ENCODE measurements around the gene FAM221B.

The FAM221B gene

GRCh38 chr9:35814841-35815543 lies 13.5 kb downstream of the FAM221B start, which contains the start of gene HINT2:
Gene HINT2 (minus strand): TSS chr9:35815042. CDS start chr9:35814979, 63 bp downstream.
- peak; percentile 100 for DNase-seq

DNA sequence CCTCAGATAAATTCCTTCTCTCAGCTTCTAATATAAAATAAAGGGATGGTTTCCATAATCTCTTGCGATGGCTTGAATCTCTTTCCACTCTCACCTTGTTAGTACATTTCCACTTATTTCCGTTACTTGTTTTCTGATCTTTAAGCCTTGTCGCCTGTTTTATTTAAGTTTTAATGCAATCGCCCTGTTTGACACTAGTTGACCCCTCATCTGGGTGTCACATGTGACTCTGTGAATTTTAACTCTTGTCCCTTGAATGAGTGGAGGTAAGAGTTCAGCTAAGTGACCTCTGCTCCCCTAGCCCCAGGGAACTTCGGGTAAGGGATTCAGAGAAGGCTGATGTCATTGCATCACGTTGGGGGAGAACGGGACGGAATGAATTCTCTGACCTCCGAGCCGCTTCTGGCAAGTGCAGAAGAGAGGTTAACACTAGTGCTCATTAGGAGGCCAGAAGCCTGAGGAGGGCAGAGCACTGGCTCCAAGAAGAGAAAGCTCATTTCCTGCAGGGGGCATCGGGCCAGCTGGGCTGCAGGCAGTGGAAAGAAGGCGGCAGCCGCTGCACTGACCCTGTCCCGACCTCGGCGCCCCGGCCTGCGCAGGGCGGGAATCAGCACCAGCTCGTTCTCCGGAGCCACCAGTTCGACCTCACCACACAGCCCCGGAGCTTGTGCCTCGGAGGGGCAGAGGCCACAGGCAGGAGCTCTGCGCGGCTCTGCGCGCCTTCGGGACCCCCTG lies 14.3 kb downstream of the FAM221B start:
- DNase-seq: no peak

GRCh38 chr9:35813434-35814105 lies 15.0 kb downstream of the FAM221B start:
- DNase-seq: no peak

DNA sequence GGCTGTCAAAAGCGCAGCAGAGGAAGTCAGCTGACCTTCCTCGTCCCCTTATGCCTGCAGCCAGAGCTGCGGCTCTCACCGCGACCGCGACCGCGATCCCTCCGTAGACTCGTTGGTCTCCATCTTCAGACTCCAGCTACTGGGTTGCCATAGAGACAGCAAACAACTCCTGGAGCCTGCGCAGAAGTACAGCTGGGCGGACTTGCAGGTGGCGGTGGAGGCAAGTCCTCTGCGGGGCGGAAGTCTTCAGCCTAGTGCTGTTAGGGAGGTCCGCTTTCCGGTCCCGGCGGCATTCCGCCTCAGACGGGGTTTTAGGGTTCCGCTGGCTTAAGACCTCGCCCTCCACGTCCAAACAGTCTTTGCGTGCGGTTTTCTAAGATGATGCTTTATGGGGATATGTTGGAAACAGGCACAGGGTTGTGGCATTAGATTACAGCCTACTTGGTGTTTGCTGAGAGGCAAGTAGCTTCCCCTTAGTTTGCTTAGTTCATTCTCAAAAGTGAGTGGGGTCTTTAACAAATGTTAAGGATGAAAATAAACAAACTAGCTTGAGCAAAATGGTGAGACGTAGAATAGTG lies 16.4 kb downstream of the FAM221B start, which contains the start of gene SPAG8:
TSS of gene SPAG8 (minus strand) at position 238 of the 578 bp plus-strand sequence. CDS start at position 123, 115 bp downstream.
- peak; percentile 92 for DNase-seq

GRCh38 chr9:35811381-35812024 lies 17.0 kb downstream of the FAM221B start:
- no peak for DNase-seq

- DNase-seq: no peak
Observed at GRCh38 chr9:35810122-35810521, 18.4 kb downstream of the FAM221B start.

- DNase-seq: no peak
Observed at GRCh38 chr9:35808433-35808832, 20.1 kb downstream of the FAM221B start.

GRCh38 chr9:35806101-35806500 lies 22.4 kb downstream of the FAM221B start:
- no peak for DNase-seq

DNA sequence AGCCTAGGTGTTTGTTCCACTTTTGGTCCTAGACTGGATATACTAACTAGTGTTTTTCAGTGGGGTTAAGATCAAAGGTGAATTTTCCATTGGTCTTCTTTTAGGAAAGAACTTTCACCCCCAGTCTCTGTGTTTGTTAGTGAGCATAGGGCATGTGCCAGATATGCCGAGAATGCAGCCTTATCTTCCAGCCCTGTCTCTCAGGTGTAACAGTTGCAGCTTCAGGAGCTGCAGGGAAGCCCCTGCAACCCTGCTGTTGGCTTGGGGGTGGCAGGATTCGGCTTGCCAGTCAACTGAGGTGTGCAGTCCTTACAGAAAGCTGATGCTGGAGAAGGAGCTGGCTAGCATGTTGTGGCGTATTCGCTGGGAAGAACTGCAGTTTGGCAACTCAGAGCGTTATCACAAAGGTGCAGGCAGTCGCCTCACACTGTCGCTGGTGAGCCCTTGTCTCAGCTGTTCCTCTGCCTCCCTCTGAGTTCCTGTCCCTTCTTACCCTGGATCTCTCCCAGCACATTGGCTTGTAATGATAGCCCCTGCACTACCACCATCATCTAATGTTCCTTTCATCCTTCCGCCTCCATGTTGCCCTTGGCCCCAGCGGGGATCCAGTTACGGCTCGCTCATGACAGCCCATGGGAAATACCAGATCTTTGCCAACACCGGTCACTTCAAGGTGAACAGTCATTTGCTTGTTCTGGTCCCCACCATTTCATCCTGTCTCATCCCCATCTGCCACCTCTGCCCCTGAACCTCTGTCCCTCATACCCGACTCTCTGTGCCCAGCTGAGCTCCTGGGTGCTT lies 27.0 kb downstream of the FAM221B start:
- no peak for DNase-seq

DNA sequence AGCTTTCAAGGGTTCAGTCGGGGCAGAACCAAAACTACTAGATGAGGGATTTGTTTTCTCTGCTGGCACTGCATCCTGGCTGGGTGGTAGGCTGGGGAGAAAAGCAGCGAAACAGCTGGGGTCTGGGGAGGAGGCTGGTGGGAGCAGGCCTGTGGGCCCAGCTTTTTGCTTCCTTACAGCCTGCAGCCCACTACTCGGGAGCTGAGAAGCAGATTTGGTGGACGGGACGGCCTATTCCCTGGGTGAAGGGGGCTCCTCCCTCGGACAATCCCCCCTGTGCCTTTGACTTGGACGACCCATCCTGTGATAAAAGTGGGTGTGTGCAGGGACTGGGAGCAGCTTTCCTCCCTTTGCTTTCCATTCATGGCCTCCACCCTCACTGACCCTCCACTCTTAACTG lies 28.0 kb downstream of the FAM221B start:
- no peak for DNase-seq

GRCh38 chr9:35798658-35799374 lies 29.7 kb downstream of the FAM221B start:
- no peak for DNase-seq

GRCh38 chr9:35797311-35798109 lies 31.0 kb downstream of the FAM221B start:
- no peak for DNase-seq

- DNase-seq: no peak
Observed at GRCh38 chr9:35795695-35796094, 32.8 kb downstream of the FAM221B start.

DNA sequence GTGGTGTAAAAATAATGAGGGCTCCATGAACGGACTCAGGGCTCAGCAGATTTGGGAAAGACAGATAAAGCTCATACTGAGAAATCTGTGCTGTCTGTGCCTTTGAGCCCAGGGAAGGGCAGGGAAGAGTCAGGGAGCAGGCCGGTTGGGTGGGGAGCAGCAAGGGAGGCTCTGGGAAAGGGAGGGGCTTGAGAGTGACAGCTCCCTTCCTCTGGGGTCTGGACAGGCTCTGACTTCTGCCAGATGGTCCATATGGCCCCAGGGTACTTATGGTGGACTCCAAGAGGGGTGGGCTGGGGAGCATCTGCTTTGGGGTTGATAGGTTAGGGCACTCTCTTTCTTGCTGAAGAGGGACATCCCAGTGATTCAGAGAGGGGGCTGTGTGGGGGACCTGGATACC lies 35.1 kb downstream of the FAM221B start:
- no peak for DNase-seq

DNA sequence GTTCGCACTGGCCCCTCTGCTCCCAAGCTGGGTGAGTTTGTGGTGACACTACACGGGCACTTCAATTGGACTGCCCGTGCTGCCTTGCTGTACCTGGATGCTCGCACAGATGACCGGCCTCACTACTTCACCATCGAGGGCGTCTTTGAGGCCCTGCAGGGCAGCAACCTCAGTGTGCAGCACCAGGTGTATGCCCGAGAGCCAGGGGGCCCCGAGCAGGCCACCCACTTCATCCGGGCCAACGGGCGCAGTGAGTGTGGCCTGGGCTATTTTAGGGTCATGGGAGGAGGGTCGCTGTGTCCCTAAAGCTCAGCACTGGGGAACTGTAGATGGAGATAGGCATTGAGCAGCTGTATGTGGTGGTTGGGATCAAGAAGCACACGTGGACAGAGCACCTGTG lies 35.7 kb downstream of the FAM221B start:
- no peak for DNase-seq

DNA sequence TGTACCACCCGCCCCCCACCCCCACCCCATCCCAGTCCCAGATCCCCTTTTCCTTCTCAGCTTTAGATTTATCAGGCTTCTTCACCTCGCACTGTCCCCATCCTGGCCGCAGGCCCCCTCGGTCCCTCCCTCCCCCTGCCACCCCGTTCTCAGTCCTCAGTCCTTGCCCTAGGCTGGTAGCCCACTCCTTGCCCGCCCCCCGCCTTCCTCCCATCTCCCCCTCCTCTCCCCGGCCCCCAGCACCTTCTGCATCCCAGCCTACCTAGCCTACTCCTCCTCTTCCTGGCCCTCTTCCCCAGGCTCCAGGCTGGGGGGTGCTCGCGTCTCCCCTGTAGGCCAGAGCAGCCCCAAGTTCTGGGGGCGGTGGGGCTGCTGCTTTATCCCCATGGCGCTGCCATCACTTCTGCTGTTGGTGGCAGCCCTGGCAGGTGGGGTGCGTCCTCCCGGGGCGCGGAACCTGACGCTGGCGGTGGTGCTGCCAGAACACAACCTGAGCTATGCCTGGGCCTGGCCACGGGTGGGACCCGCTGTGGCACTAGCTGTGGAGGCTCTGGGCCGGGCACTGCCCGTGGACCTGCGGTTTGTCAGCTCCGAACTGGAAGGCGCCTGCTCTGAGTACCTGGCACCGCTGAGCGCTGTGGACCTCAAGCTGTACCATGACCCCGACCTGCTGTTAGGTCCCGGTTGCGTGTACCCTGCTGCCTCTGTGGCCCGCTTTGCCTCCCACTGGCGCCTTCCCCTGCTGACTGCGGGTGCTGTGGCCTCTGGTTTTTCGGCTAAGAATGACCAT lies 36.3 kb downstream of the FAM221B start:
- no peak for DNase-seq

- DNase-seq: no peak
Observed at GRCh38 chr9:35791297-35791921, 37.1 kb downstream of the FAM221B start, which contains the start of gene NPR2. Gene NPR2 (plus strand): TSS chr9:35791591. CDS start chr9:35792409, 818 bp downstream.

DNA sequence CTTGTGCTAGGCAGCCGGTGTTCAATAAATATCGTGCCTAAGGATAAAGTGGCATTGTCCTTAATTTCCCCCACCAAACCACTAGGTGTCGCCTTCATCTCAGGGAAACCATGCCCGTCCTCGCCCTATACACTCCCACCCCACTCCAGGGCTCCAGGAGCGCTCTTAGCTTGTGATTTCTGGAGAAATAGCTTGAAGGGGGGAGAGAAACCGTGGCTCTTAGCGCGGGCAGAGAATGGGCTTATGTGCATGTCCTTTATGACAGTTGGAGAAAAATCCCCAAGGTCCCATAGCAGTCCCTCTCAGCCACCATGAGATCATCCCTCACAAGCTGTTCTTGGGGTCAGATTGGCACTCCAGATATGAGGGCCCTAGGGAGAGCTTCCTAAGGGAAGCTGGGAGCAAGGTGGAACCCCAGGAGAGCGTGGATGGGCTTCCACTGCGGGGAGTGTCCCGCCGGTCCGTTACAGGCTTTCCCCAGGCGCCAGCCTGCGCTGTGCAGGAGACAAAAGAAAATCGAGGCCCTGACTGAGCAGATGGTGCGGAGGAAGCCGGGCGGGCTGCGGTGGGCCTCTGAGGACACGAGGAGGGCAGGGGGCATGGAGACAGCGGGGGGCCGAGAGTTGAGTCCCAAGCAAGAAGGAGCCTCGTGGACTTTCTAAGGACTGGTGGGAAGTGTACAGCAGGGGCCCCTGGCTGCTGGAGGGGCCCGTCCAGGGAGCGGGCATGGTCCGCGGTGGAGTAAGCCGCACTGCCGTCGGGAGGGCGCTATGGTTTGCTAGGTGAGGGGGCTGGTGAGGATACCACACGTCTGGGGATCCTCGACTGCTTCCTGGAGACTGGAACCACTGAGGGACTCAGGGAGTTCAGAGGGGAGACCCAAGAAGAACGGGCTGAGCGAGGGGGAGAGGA lies 37.9 kb downstream of the FAM221B start:
- peak; percentile 43 for DNase-seq
